B cell (primary cell): ENCODE measurements around the gene IMMP2L. TPM values are rescaled to one million over a fixed set of nuclear protein-coding genes. Genes with fewer than 3 reads are reported as not detected.

ENCODE experiments used
- ATAC-seq: fragments of 200-7000 bp; cut with Tn5 transposase; one replicate; pipeline ENCODE4 v1.10.0; 2021; ENCODE audit warnings: low read depth, mild to moderate bottlenecking, moderate number of reproducible peaks, moderate library complexity
- CTCF ChIA-PET: fragments of 350-600 bp; sonication (Branson Sonifier 250); formaldehyde crosslinking; loops from one replicate; lab custom pipeline; 2021; ENCODE audit warnings: antibody characterized with exemption, inconsistent platforms; lab: Charles Lee
- POLR2A ChIA-PET: fragments of 350-600 bp; sonication (Branson Sonifier 250); formaldehyde crosslinking; loops from one replicate; lab custom pipeline; 2021; ENCODE audit warnings: antibody characterized with exemption; lab: Charles Lee
- DNase-seq: peaks from one replicate; pipeline ENCODE4 v3.0.0; 2013
- H2AFZ ChIP-seq: 2 replicates; pipeline ENCODE4 v1.6.1; 2012; ENCODE audit warnings: mild to moderate bottlenecking, low read depth, low read length; ENCODE audit not compliant: insufficient read depth, poor library complexity, severe bottlenecking
- H3K27ac ChIP-seq, 2 donors: 1 replicate in 1 of 2; 2 replicates in 1 of 2; pipeline ENCODE4 v1.5.1; 2012 to 2013; ENCODE audit warnings: low read length in 2 of 2, mild to moderate bottlenecking in 2 of 2, moderate library complexity in 1 of 2
- H3K27me3 ChIP-seq, 4 experiments: fragments of 200-600 bp in 1 of 4; sonication (generic) in 1 of 4; replicated peaks in 1 of 4; 1 replicate in 2 of 4; 2 replicates in 2 of 4; pipeline versions ENCODE4 v1.6.1 to v1.7.0; 2013 to 2016; ENCODE audit warnings: low read length in 3 of 4, mild to moderate bottlenecking in 2 of 4, mixed read lengths in 1 of 4, moderate library complexity in 1 of 4; ENCODE audit not compliant: insufficient read depth in 4 of 4, control insufficient read depth in 3 of 4; ENCODE audit errors: control extremely low read depth in 1 of 4
- H3K36me3 ChIP-seq, 2 experiments: replicated peaks in 1 of 2; 1 replicate in 1 of 2; 2 replicates in 1 of 2; pipeline versions ENCODE4 v1.6.1 to v1.7.1; 2013; ENCODE audit warnings: low read length in 1 of 2; ENCODE audit not compliant: insufficient read depth in 2 of 2, control insufficient read depth in 1 of 2; ENCODE audit errors: control extremely low read depth in 1 of 2, extremely low read depth in 1 of 2
- H3K4me1 ChIP-seq, 2 donors: fragments of 200-600 bp in 1 of 2; sonication (generic) in 1 of 2; 1 replicate in 1 of 2; 2 replicates in 1 of 2; pipeline versions ENCODE4 v1.5.1 to v1.6.1; 2013 to 2017; ENCODE audit warnings: low read length in 2 of 2; ENCODE audit not compliant: control insufficient read depth in 2 of 2, insufficient read depth in 2 of 2
- H3K4me2 ChIP-seq: replicated peaks from 2 replicates; pipeline ENCODE3; 2012; ENCODE audit warnings: mild to moderate bottlenecking, low read depth, low read length; ENCODE audit not compliant: poor library complexity, severe bottlenecking
- H3K4me3 ChIP-seq, 5 experiments: fragments of 200-600 bp in 1 of 5; sonication (generic) in 1 of 5; 1 replicate in 3 of 5; 2 replicates in 2 of 5; pipeline versions ENCODE4 v1.5.1 to v1.7.0; 2011 to 2016; ENCODE audit warnings: low read length in 4 of 5, mild to moderate bottlenecking in 4 of 5, low read depth in 2 of 5, control low read depth in 1 of 5, moderate library complexity in 1 of 5; ENCODE audit not compliant: insufficient read depth in 1 of 5; ENCODE audit errors: control extremely low read depth in 1 of 5, extremely low read depth in 1 of 5
- H3K79me2 ChIP-seq: fragments of 200-600 bp; sonication (generic); one replicate; pipeline ENCODE4 v1.6.0; 2016; ENCODE audit warnings: low read length; ENCODE audit not compliant: control insufficient read depth, insufficient read depth
- H3K9ac ChIP-seq: fragments of 200-600 bp; sonication (generic); 2 replicates; pipeline ENCODE4 v1.6.1; 2017; ENCODE audit warnings: mild to moderate bottlenecking, low read length, moderate library complexity
- H3K9me3 ChIP-seq, 3 donors: one replicate each; pipeline versions ENCODE4 v1.6.1 to v1.7.1; 2013; ENCODE audit warnings: low read length in 2 of 3; ENCODE audit not compliant: control insufficient read depth in 2 of 3, insufficient read depth in 1 of 3; ENCODE audit errors: control extremely low read depth in 1 of 3
- H4K20me1 ChIP-seq: 2 replicates; pipeline ENCODE4 v1.6.0; 2012; ENCODE audit warnings: mild to moderate bottlenecking, low read length; ENCODE audit not compliant: insufficient read depth, control insufficient read depth, poor library complexity, severe bottlenecking
- H3K27ac Mint-ChIP-seq: one replicate; pipeline ENCODE4 v1.8.0; 2021; ENCODE audit warnings: mixed read lengths
- H3K27me3 Mint-ChIP-seq: one replicate; pipeline ENCODE4 v1.8.0; 2021; ENCODE audit warnings: mixed read lengths
- H3K4me1 Mint-ChIP-seq: one replicate; pipeline ENCODE4 v1.8.0; 2021; ENCODE audit warnings: mixed read lengths
- H3K4me3 Mint-ChIP-seq: one replicate; pipeline ENCODE4 v1.8.0; 2021; ENCODE audit warnings: mixed read lengths
- H3K9me3 Mint-ChIP-seq: one replicate; pipeline ENCODE4 v1.8.0; 2022; ENCODE audit warnings: mixed read lengths; ENCODE audit not compliant: insufficient read depth
- CTCF ChIP-seq: fragments of 200-600 bp; IDR thresholded peaks from one replicate; pipeline ENCODE4 v1.8.0; 2022; ENCODE audit warnings: antibody characterized with exemption, mild to moderate bottlenecking
- EZH2 ChIP-seq: IDR thresholded peaks from 2 replicates; pipeline ENCODE4 v1.6.1; 2012; ENCODE audit warnings: borderline replicate concordance, low read depth, mild to moderate bottlenecking, moderate library complexity, low read length; ENCODE audit not compliant: insufficient read depth, poor library complexity, severe bottlenecking
- WGBS: methylation state at CpG from one replicate; pipeline ENCODE4 v1.1.5; 2013; ENCODE audit warnings: missing lambda C conversion rate; ENCODE audit not compliant: insufficient coverage; 5-methylcytosine and 5-hydroxymethylcytosine counted together
- intact Hi-C: fragments of 100-400 bp; cut with micrococcal nuclease; formaldehyde crosslinking; loops from one replicate; pipeline ENCODE4 v1.10.0; 2022
- polyA plus RNA-seq: library from polyadenylated mRNA; depleted of rRNA; stranded (reverse); fragments of >200 nt; gene quantifications from 2 replicates; pipeline ENCODE4 v1.2.3, GENCODE V29; 2012
- total RNA-seq, 2 donors: library from RNA; stranded (reverse); fragments of 120-200 nt in 1 of 2; gene quantifications; 1 replicate in 1 of 2; 2 replicates in 1 of 2; pipeline versions ENCODE4 v1.2.3 to v1.2.4, GENCODE V29; 2013 to 2022

Gene IMMP2L
- total and polyA plus RNA-seq, 2 donors (not counting 1 experiment from before 2014, with no cell fraction given): 3.8 to 34.2 TPM

GRCh38 chr7:111294494-111294893 is 267.8 kb downstream of the IMMP2L start:
- TF ChIP-seq CTCF (no peak), EZH2 (no peak)
- POLR2A ChIA-PET: no interaction called here

GRCh38 chr7:111292026-111292470 is 270.2 kb downstream of the IMMP2L start:
- DNase-seq (no peak), ATAC-seq (no peak)

More at GRCh38 chr7:111294494-111294893, 267.8 kb downstream of the IMMP2L start:
- H3K27ac ChIP-seq: no peak overlapping the region
- no peak overlapping the region for H3K4me2 ChIP-seq
- H2AFZ ChIP-seq: no peak overlapping the region
- no peak overlapping the region for H3K9ac ChIP-seq
- no peak for DNase-seq
- H3K36me3 ChIP-seq: no peaks in the 10 kb centered on the region
- H3K4me3 ChIP-seq: no peak overlapping the region
- Mint-ChIP-seq H3K4me1 (peaks cover 2% of the 10 kb centered on the region), H3K27ac (no peak overlapping the region), H3K9me3 (no peaks in the 10 kb centered on the region), H3K4me3 (no peak overlapping the region), H3K27me3 (no peaks in the 10 kb centered on the region)
- CTCF ChIA-PET: no interaction called here
- no peaks in the 10 kb centered on the region for H3K27me3 ChIP-seq
- WGBS: 88% methylated on average over 1 of the region's 4 CpGs
- intact Hi-C loops: no loop called here
- no peaks in the 10 kb centered on the region for H4K20me1 ChIP-seq
- no peak for ATAC-seq
- H3K79me2 ChIP-seq: no peaks in the 10 kb centered on the region
- no peaks in the 10 kb centered on the region for H3K4me1 ChIP-seq
- no peaks in the 10 kb centered on the region for H3K9me3 ChIP-seq

More at GRCh38 chr7:111292026-111292470, 270.2 kb downstream of the IMMP2L start:
- H3K27me3 Mint-ChIP-seq: no peaks in the 10 kb centered on the region
- Histone ChIP-seq H3K9ac (no peak overlapping the region), H3K27me3 (no peaks in the 10 kb centered on the region), H3K4me3 (no peak overlapping the region), H2AFZ (no peak overlapping the region), H3K36me3 (no peaks in the 10 kb centered on the region), H3K4me2 (no peak overlapping the region), H3K4me1 (no peaks in the 10 kb centered on the region), H4K20me1 (no peaks in the 10 kb centered on the region), H3K27ac (no peak overlapping the region), H3K79me2 (no peaks in the 10 kb centered on the region), H3K9me3 (no peaks in the 10 kb centered on the region)
- no peaks in the 10 kb centered on the region for H3K4me1 Mint-ChIP-seq
- 75% methylated on average over 1 of the region's 1 CpG for WGBS
- TF ChIP-seq EZH2 (no peak), CTCF (no peak)
- H3K9me3 Mint-ChIP-seq: no peaks in the 10 kb centered on the region
- H3K4me3 Mint-ChIP-seq: no peak overlapping the region
- CTCF ChIA-PET: no interaction called here
- POLR2A ChIA-PET: no interaction called here
- H3K27ac Mint-ChIP-seq: no peak overlapping the region
- intact Hi-C loops: no loop called here
